ENCODE data around the gene PELI1. TPM values are rescaled to one million over a fixed set of nuclear protein-coding genes. Genes with fewer than 3 reads are reported as not detected.
A peak's percentile ranks its signal among the peaks of the same experiment; 100 is the strongest.

Gene PELI1
- total RNA-seq, 3 donors from 2014 or later, result 45.6 to 51.2 (median 48.9) TPM

- ATAC-seq (no peak), DNase-seq (no peak)
- Histone ChIP-seq H3K4me1 (ENCODE audit: low read depth) (peaks cover 55% of the 10 kb centered on the region), H3K36me3 (ENCODE audit: low read depth) (no peaks in the 10 kb centered on the region), H3K9me3 (no peaks in the 10 kb centered on the region), H3K4me3 (no peak overlapping the region)
- no peak for TF ChIP-seq CTCF (IDR thresholded peaks at IDR 0.05)
- intact Hi-C loops (cut with DNase I, micrococcal nuclease), result no loop called here
Measured at GRCh38 chr2:64127119-64127518, 17.1 kb downstream of the PELI1 start.

- DNase-seq (no peak), ATAC-seq (no peak)
Measured at GRCh38 chr2:64126601-64127000, 17.6 kb downstream of the PELI1 start.

GRCh38 chr2:64124571-64124970, 19.6 kb downstream of the PELI1 start:
- no peak overlapping the region for H3K4me3 ChIP-seq
- no peaks in the 10 kb centered on the region for H3K9me3 ChIP-seq
- no peak for DNase-seq
- ATAC-seq, result no peak
- TF ChIP-seq CTCF (IDR thresholded peaks at IDR 0.05), result no peak
- no peaks in the 10 kb centered on the region for H3K36me3 ChIP-seq (ENCODE audit: low read depth)
- intact Hi-C loops (cut with DNase I, micrococcal nuclease), result no loop called here
- peaks cover 60% of the 10 kb centered on the region for H3K4me1 ChIP-seq (ENCODE audit: low read depth)

More at GRCh38 chr2:64126601-64127000, 17.6 kb downstream of the PELI1 start:
- intact Hi-C loops (cut with DNase I, micrococcal nuclease), result no loop called here
- TF ChIP-seq CTCF (IDR thresholded peaks at IDR 0.05), result no peak
- H3K4me3 ChIP-seq, result no peak overlapping the region
- H3K9me3 ChIP-seq, result no peaks in the 10 kb centered on the region
- H3K36me3 ChIP-seq (ENCODE audit: low read depth), result no peaks in the 10 kb centered on the region
- peaks cover 55% of the 10 kb centered on the region for H3K4me1 ChIP-seq (ENCODE audit: low read depth)

- no peak for TF ChIP-seq CTCF (IDR thresholded peaks at IDR 0.05)
- intact Hi-C loops (cut with DNase I, micrococcal nuclease), result no loop called here
- H3K4me1 ChIP-seq (ENCODE audit: low read depth), result peaks cover 56% of the 10 kb centered on the region
- ATAC-seq, result peak; percentile 60
- H3K4me3 ChIP-seq, result no peak overlapping the region
- no peaks in the 10 kb centered on the region for H3K9me3 ChIP-seq
- H3K36me3 ChIP-seq (ENCODE audit: low read depth), result no peaks in the 10 kb centered on the region
- DNase-seq, result no peak
Measured at GRCh38 chr2:64124168-64124567, 20.1 kb downstream of the PELI1 start.

GRCh38 chr2:64123740-64124139, 20.5 kb downstream of the PELI1 start:
- intact Hi-C loops (cut with DNase I, micrococcal nuclease), result no loop called here

More at GRCh38 chr2:64123740-64124139, 20.5 kb downstream of the PELI1 start:
- ATAC-seq, result peak; percentile 10
- no peaks in the 10 kb centered on the region for H3K36me3 ChIP-seq (ENCODE audit: low read depth)
- no peak overlapping the region for H3K4me3 ChIP-seq
- TF ChIP-seq CTCF (IDR thresholded peaks at IDR 0.05), result no peak
- H3K9me3 ChIP-seq, result no peaks in the 10 kb centered on the region
- H3K4me1 ChIP-seq (ENCODE audit: low read depth), result peaks cover 55% of the 10 kb centered on the region
- no peak for DNase-seq
